GM12878 (cell line): ENCODE measurements around the gene SLC25A11. TPM values are rescaled to one million over a fixed set of nuclear protein-coding genes. Genes with fewer than 3 reads are reported as not detected.
A peak's percentile ranks its signal among the peaks of the same experiment; 100 is the strongest.

Experiments
- ATAC-seq: fragments of 200-7000 bp; cut with Tn5 transposase; 3 replicates; pipeline ENCODE4 v1.9.1; 2020; ENCODE audit warnings: mild to moderate bottlenecking, moderate library complexity
- BruUV-seq: library from RNA; stranded (reverse); fragments of 400-500 nt; replicated peaks from 2 replicates; lab custom pipeline; 2021; lab: Mats Ljungman, UMichigan
- CTCF ChIA-PET: fragments of 300-600 bp; sonication (Branson Sonifier 250); formaldehyde crosslinking; extraction: SDS; loops from one replicate; lab custom pipeline; 2021; ENCODE audit warnings: inconsistent platforms; lab: Yijun Ruan, JAX
- POLR2A ChIA-PET: fragments of 350-600 bp; formaldehyde crosslinking; extraction: SDS; loops from one replicate; lab custom pipeline; 2021; ENCODE audit warnings: inconsistent platforms; lab: Charles Lee
- RAD21 ChIA-PET: fragments of 300-600 bp; sonication (Branson Sonifier 250); formaldehyde crosslinking; loops from one replicate; lab custom pipeline; 2023; ENCODE audit warnings: antibody characterized with exemption; ENCODE audit not compliant: unreplicated experiment; lab: Charles Lee
- SMC1A ChIA-PET: fragments of 300-600 bp; sonication (Branson Sonifier 250); formaldehyde crosslinking; loops from one replicate; lab custom pipeline; 2023; ENCODE audit not compliant: unreplicated experiment, uncharacterized antibody; lab: Charles Lee
- DNase-seq: peaks from one replicate; pipeline ENCODE4 v3.0.0-alpha.2; 2011; ENCODE audit warnings: low read depth, low spot score
- FAIRE-seq: peaks from 3 replicates; lab custom pipeline; 2011; peaks lifted over from hg19 to GRCh38; lab: Jason Lieb, UNC
- H2AFZ ChIP-seq: 2 replicates; pipeline ENCODE4 v1.6.0; 2011; ENCODE audit warnings: low read depth, low read length, control low read depth; ENCODE audit not compliant: control insufficient read depth
- H3K27ac ChIP-seq: 2 replicates; pipeline ENCODE4 v1.5.1; 2011; ENCODE audit warnings: control low read depth; ENCODE audit not compliant: control insufficient read depth, insufficient read depth
- H3K27me3 ChIP-seq, 2 experiments: replicated peaks in 1 of 2; 2 replicates each; pipeline versions ENCODE4 v1.6.0 to v1.6.1; 2011; ENCODE audit warnings: low read length in 1 of 2; ENCODE audit not compliant: control insufficient read depth in 2 of 2, insufficient read depth in 2 of 2
- H3K36me3 ChIP-seq, 2 experiments: 2 replicates each; pipeline ENCODE4 v1.5.1; 2011; ENCODE audit warnings: low read length in 1 of 2; ENCODE audit not compliant: control insufficient read depth in 2 of 2, insufficient read depth in 2 of 2
- H3K4me1 ChIP-seq: 2 replicates; pipeline ENCODE4 v1.6.1; 2011; ENCODE audit warnings: mild to moderate bottlenecking, low read length, moderate library complexity, mixed read lengths; ENCODE audit not compliant: control insufficient read depth, insufficient read depth
- H3K4me2 ChIP-seq: 2 replicates; pipeline ENCODE4 v1.6.0; 2011; ENCODE audit warnings: control low read depth; ENCODE audit not compliant: control insufficient read depth, insufficient read depth
- H3K4me3 ChIP-seq: fragments of 200-600 bp; sonication (generic); 2 replicates; pipeline ENCODE4 v1.5.1; 2016
- H3K79me2 ChIP-seq: 2 replicates; pipeline ENCODE4 v1.6.0; 2011; ENCODE audit warnings: low read length; ENCODE audit not compliant: control insufficient read depth, insufficient read depth
- H3K9ac ChIP-seq: 2 replicates; pipeline ENCODE4 v1.8.0; 2011; ENCODE audit warnings: low read length, control low read depth, mixed read lengths; ENCODE audit not compliant: control insufficient read depth, insufficient read depth
- H3K9me3 ChIP-seq: replicated peaks from 3 replicates; pipeline ENCODE4 v1.5.1; 2011; ENCODE audit warnings: mild to moderate bottlenecking, low read length; ENCODE audit not compliant: control insufficient read depth, insufficient read depth
- H4K20me1 ChIP-seq: 2 replicates; pipeline ENCODE4 v1.6.0; 2011; ENCODE audit not compliant: control insufficient read depth, insufficient read depth
- E2F8 ChIP-seq: fragments of 450-650 bp; IDR thresholded peaks from 2 replicates; pipeline ENCODE4 v1.6.1; 2018; ENCODE audit warnings: mild to moderate bottlenecking, low read depth, moderate library complexity; ENCODE audit not compliant: partially characterized antibody
- HDGF ChIP-seq: fragments of 450-650 bp; IDR thresholded peaks from 2 replicates; pipeline ENCODE4 v1.6.1; 2016; ENCODE audit warnings: antibody characterized with exemption
- JUNB ChIP-seq: IDR thresholded peaks from 2 replicates; pipeline ENCODE4 v1.6.1; 2016; ENCODE audit warnings: antibody characterized with exemption, mild to moderate bottlenecking
- LARP7 ChIP-seq: fragments of 450-650 bp; IDR thresholded peaks from 2 replicates; pipeline ENCODE4 v1.6.1; 2017; ENCODE audit warnings: mild to moderate bottlenecking
- POLR2A ChIP-seq: IDR thresholded peaks from 2 replicates; pipeline ENCODE4 v1.6.1; 2011; ENCODE audit warnings: low read depth, mild to moderate bottlenecking, low read length
- POLR2AphosphoS5 ChIP-seq: IDR thresholded peaks from 2 replicates; pipeline ENCODE4 v1.6.1; 2011; ENCODE audit warnings: mild to moderate bottlenecking, low read length, inconsistent platforms
- RCOR1 ChIP-seq: conservative IDR thresholded peaks from 2 replicates; pipeline ENCODE4 v1.6.1; 2012; ENCODE audit warnings: low read depth, low read length, improper control_type of control experiment
- RELA ChIP-seq: fragments of 450-650 bp; IDR thresholded peaks from 2 replicates; pipeline ENCODE4 v1.8.0; 2014; ENCODE audit warnings: borderline replicate concordance; ENCODE audit not compliant: partially characterized antibody
- RUNX3 ChIP-seq: IDR thresholded peaks from 2 replicates; pipeline ENCODE4 v1.6.1; 2012; ENCODE audit warnings: low read length, inconsistent platforms
- SRF ChIP-seq, 2 experiments: IDR thresholded peaks; 2 replicates each; pipeline ENCODE4 v1.6.1; 2011; ENCODE audit warnings: low read depth in 2 of 2, low read length in 2 of 2, mild to moderate bottlenecking in 1 of 2, moderate library complexity in 1 of 2
- USF1 ChIP-seq: IDR thresholded peaks from 2 replicates; pipeline ENCODE4 v1.6.1; 2011; ENCODE audit warnings: borderline replicate concordance, low read depth, mild to moderate bottlenecking, moderate library complexity, mixed read lengths, low read length; ENCODE audit not compliant: insufficient read depth; ENCODE audit errors: extremely low read length
- WGBS: methylation state at CpG from one replicate; pipeline ENCODE4 v1.1.6; 2016; ENCODE audit warnings: low lambda C conversion rate; ENCODE audit not compliant: insufficient replicate concordance, insufficient coverage; ENCODE audit errors: missing lambda C conversion rate; 5-methylcytosine and 5-hydroxymethylcytosine counted together
- in situ Hi-C: fragments of 300-500 bp; cut with MboI; formaldehyde crosslinking; loops from 9 replicates; pipeline ENCODE4 v1.14.3; 2018; ENCODE audit warnings: mixed read lengths
- intact Hi-C: fragments of 100-400 bp; cut with micrococcal nuclease; formaldehyde crosslinking; loops from one replicate; pipeline ENCODE4 v1.14.2; 2022; ENCODE audit not compliant: unreplicated experiment
- polyA plus RNA-seq, 11 experiments: library from polyadenylated mRNA; depleted of rRNA in 4 of 11; unstranded in 6 of 11; stranded (reverse) in 5 of 11; fragments of >200 nt; fragmentation: Nextera tagmentation in 4 of 11; fragmentation: Illumina TruSeq in 1 of 11; extraction: Ambion mirVana in 4 of 11; extraction: Trizol in 1 of 11; gene quantifications; 1 replicate in 1 of 11; 2 replicates in 10 of 11; pipeline versions ENCODE4 v1.2.1 to v1.2.3, GENCODE V29; 2011 to 2016; ENCODE audit warnings: inconsistent platforms in 2 of 11, missing spikeins in 2 of 11, low read depth in 1 of 11
- total RNA-seq, 4 experiments: library from RNA; depleted of rRNA in 3 of 4; stranded (reverse); fragments of >200 nt in 3 of 4; fragmentation: Illumina TruSeq in 1 of 4; extraction: Trizol in 1 of 4; gene quantifications; 2 replicates each; pipeline versions ENCODE4 v1.2.1 to v1.2.3, GENCODE V29; 2013 to 2021
- TF ChIP-seq, protein P1 (sequence below): IDR thresholded peaks from 2 replicates; pipeline ENCODE4 v1.6.1; 2012; ENCODE audit warnings: improper control_type of control experiment, low read depth, low read length; ENCODE audit not compliant: insufficient replicate concordance

Gene SLC25A11
- total and polyA plus RNA-seq, 10 of the 15 experiments (the other 5 are each of a cell fraction or from before 2014, with no cell fraction given) = 5.8 to 142 (median 65.0) TPM

DNA sequence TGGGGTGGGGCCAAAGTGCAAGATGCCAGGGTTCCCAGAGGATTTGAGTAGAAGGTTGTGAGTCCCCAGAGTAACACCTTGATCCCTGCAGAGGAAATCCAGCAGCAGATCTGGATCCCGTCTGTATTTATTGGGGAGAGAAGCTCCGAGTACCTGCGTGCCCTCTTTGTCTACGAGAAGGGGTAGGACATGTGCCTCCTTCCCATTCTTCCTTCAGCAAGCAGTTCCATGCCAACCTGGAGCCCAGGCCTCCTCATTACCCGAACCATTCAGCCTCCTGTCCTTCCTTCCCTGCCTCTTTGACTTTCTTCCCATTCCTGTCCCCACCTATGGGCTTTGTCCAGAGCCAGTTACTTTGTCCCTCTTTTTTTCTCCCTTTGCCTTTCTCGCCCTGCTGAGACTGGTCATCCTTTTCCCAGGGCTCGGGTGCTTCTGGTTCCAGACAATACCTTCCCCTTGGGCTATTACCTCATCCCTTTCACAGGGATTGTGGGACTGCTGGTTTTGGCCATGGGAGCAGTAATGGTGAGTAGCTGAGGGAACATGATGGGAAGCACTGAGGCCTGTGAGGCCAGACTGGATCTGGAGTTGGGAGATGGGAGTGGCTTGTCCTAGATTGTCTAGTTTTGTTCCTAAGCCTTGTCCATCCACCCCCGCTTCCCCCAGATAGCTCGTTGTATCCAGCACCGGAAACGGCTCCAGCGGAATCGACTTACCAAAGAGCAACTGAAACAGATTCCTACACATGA, 3.1 kb upstream of the SLC25A11 start:
- FAIRE-seq = no peak
- Histone ChIP-seq H3K9me3 (no peaks in the 10 kb centered on the region), H4K20me1 (peaks cover 5% of the 10 kb centered on the region), H3K4me1 (peaks cover 46% of the 10 kb centered on the region), H3K27ac (peak overlapping the region; percentile 100), H3K79me2 (peaks cover 94% of the 10 kb centered on the region), H3K9ac (peak overlapping the region; percentile 44), H3K4me2 (peak overlapping the region; percentile 55), H3K27me3 (no peaks in the 10 kb centered on the region), H3K36me3 (peaks cover 22% of the 10 kb centered on the region in 2 experiments), H3K4me3 (peak overlapping the region; percentile 85; the same call in 1 of the 2 replicates), H2AFZ (no peak overlapping the region)
- in situ Hi-C loops = no loop called here
- ATAC-seq = no peak
- BruUV-seq = no TSS peak
- TF ChIP-seq JUNB (no peak), RELA (no peak), POLR2A (peak; percentile 69), HDGF (no peak), SRF (IDR thresholded peaks at IDR 0.05; ENCODE audit: low read depth in 2 of 2, low read length in 2 of 2) (no peak), POLR2AphosphoS5 (peak; percentile 57), LARP7 (no peak), USF1 (no peak), E2F8 (no peak), RCOR1 (no peak), RUNX3 (no peak)
- TF ChIP-seq, protein P1, sequence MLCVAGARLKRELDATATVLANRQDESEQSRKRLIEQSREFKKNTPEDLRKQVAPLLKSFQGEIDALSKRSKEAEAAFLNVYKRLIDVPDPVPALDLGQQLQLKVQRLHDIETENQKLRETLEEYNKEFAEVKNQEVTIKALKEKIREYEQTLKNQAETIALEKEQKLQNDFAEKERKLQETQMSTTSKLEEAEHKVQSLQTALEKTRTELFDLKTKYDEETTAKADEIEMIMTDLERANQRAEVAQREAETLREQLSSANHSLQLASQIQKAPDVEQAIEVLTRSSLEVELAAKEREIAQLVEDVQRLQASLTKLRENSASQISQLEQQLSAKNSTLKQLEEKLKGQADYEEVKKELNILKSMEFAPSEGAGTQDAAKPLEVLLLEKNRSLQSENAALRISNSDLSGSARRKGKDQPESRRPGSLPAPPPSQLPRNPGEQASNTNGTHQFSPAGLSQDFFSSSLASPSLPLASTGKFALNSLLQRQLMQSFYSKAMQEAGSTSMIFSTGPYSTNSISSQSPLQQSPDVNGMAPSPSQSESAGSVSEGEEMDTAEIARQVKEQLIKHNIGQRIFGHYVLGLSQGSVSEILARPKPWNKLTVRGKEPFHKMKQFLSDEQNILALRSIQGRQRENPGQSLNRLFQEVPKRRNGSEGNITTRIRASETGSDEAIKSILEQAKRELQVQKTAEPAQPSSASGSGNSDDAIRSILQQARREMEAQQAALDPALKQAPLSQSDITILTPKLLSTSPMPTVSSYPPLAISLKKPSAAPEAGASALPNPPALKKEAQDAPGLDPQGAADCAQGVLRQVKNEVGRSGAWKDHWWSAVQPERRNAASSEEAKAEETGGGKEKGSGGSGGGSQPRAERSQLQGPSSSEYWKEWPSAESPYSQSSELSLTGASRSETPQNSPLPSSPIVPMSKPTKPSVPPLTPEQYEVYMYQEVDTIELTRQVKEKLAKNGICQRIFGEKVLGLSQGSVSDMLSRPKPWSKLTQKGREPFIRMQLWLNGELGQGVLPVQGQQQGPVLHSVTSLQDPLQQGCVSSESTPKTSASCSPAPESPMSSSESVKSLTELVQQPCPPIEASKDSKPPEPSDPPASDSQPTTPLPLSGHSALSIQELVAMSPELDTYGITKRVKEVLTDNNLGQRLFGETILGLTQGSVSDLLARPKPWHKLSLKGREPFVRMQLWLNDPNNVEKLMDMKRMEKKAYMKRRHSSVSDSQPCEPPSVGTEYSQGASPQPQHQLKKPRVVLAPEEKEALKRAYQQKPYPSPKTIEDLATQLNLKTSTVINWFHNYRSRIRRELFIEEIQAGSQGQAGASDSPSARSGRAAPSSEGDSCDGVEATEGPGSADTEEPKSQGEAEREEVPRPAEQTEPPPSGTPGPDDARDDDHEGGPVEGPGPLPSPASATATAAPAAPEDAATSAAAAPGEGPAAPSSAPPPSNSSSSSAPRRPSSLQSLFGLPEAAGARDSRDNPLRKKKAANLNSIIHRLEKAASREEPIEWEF = no peak
- CTCF ChIA-PET = no interaction called here
- WGBS = 97% methylated on average over 13 of the region's 13 CpGs
- POLR2A ChIA-PET = interaction anchor here (17.5 kb wide), 1 partner anchor 23 kb away, joined by 272 read pairs; the partner anchor contains the start of gene SPAG7
- SMC1A ChIA-PET = interaction anchor here (7.1 kb wide), 1 partner anchor 24 kb away, joined by 50 read pairs; the partner anchor contains the start of gene SPAG7
- RAD21 ChIA-PET = interaction anchor here (1.7 kb wide), 1 partner anchor 25 kb away, joined by 6 read pairs; the partner anchor contains the start of gene SPAG7
- DNase-seq = no peak
- intact Hi-C loops = loop anchor here (5.0 kb wide), 1 partner anchor 294 kb away; no protein-coding TSS in a partner anchor
